Measurements from ENCODE around the gene TWSG1. TPM values are rescaled to one million over a fixed set of nuclear protein-coding genes. Genes with fewer than 3 reads are reported as not detected.

The TWSG1 gene
- total RNA-seq, 1 experiment from 2014 or later: 19.3 TPM

DNA sequence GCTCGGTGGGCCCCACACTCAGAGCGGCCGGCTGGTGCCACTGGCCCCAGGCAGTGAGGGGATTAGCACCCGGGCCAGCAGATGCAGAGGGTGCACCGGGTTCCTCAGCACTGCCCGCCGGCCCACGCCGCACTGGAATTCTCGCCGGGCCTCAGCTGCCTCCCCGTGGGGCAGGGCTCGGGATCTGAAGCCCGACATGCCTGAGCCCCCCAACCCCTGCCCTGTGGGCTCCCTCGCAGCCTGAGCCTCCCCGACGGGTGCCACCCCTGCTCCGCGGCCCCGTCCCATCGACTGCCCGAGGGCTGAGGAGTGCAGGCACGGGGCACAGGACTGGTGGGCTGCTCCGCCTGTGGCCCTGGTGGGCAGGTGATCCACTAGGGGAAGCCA lies 37.6 kb upstream of the TWSG1 start:
- no peak for TF ChIP-seq ZBTB43 (CRISPR knock-in tag; IDR thresholded peaks at IDR 0.05)
- TF ChIP-seq, protein P1, sequence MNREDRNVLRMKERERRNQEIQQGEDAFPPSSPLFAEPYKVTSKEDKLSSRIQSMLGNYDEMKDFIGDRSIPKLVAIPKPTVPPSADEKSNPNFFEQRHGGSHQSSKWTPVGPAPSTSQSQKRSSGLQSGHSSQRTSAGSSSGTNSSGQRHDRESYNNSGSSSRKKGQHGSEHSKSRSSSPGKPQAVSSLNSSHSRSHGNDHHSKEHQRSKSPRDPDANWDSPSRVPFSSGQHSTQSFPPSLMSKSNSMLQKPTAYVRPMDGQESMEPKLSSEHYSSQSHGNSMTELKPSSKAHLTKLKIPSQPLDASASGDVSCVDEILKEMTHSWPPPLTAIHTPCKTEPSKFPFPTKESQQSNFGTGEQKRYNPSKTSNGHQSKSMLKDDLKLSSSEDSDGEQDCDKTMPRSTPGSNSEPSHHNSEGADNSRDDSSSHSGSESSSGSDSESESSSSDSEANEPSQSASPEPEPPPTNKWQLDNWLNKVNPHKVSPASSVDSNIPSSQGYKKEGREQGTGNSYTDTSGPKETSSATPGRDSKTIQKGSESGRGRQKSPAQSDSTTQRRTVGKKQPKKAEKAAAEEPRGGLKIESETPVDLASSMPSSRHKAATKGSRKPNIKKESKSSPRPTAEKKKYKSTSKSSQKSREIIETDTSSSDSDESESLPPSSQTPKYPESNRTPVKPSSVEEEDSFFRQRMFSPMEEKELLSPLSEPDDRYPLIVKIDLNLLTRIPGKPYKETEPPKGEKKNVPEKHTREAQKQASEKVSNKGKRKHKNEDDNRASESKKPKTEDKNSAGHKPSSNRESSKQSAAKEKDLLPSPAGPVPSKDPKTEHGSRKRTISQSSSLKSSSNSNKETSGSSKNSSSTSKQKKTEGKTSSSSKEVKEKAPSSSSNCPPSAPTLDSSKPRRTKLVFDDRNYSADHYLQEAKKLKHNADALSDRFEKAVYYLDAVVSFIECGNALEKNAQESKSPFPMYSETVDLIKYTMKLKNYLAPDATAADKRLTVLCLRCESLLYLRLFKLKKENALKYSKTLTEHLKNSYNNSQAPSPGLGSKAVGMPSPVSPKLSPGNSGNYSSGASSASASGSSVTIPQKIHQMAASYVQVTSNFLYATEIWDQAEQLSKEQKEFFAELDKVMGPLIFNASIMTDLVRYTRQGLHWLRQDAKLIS (CRISPR knock-in tag; IDR thresholded peaks at IDR 0.05; ENCODE audit: borderline replicate concordance): no peak
- H3K4me3 Mint-ChIP-seq: no peak overlapping the region
- peaks cover 56% of the 10 kb centered on the region for H3K9me3 Mint-ChIP-seq

DNA sequence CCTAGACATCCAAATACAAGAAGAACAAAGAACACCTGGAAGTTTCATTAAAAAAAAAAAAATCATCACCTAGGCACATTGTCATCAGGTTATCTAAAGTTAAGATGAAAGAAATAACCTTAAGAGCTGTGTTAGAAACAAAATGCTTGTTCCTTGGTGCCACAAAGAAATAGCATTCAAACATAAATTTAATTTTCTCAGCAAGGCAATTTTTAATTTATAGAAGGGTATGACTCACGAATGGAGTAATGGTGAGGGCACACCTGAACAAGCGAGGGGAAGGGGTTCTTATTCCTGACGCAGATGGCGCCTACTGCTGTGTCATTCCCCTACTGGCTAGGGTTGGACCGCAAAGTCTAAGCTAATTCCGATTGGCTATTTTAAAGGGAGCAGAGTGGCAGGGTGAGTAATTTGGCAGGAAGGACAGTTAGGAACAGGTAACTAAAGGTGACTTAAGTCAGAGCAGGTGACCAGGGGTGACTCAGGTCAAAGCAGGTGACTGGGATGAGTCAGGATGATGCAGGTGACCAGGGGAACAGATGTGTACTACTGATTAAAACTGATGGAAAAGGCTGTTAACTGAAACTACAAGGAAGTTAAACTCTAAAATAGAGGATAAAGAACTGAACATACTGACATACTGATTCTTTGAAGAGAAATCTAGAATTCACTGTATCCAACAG lies 30.0 kb upstream of the TWSG1 start:
- no peaks in the 10 kb centered on the region for H3K27me3 Mint-ChIP-seq (ENCODE audit: low read depth)
- DNase-seq (ENCODE audit: low spot score) (no peak), ATAC-seq (no peak)
- CTCF ChIA-PET: no interaction called here
- H3K27ac Mint-ChIP-seq: no peak overlapping the region
- no peaks in the 10 kb centered on the region for H3K4me1 Mint-ChIP-seq
- POLR2A ChIA-PET: no interaction called here
- H3K9me3 Mint-ChIP-seq: peaks cover 17% of the 10 kb centered on the region
- H3K4me3 Mint-ChIP-seq: no peak overlapping the region
- peaks cover 15% of the 10 kb centered on the region for H3K36me3 Mint-ChIP-seq
- TF ChIP-seq, protein P2, sequence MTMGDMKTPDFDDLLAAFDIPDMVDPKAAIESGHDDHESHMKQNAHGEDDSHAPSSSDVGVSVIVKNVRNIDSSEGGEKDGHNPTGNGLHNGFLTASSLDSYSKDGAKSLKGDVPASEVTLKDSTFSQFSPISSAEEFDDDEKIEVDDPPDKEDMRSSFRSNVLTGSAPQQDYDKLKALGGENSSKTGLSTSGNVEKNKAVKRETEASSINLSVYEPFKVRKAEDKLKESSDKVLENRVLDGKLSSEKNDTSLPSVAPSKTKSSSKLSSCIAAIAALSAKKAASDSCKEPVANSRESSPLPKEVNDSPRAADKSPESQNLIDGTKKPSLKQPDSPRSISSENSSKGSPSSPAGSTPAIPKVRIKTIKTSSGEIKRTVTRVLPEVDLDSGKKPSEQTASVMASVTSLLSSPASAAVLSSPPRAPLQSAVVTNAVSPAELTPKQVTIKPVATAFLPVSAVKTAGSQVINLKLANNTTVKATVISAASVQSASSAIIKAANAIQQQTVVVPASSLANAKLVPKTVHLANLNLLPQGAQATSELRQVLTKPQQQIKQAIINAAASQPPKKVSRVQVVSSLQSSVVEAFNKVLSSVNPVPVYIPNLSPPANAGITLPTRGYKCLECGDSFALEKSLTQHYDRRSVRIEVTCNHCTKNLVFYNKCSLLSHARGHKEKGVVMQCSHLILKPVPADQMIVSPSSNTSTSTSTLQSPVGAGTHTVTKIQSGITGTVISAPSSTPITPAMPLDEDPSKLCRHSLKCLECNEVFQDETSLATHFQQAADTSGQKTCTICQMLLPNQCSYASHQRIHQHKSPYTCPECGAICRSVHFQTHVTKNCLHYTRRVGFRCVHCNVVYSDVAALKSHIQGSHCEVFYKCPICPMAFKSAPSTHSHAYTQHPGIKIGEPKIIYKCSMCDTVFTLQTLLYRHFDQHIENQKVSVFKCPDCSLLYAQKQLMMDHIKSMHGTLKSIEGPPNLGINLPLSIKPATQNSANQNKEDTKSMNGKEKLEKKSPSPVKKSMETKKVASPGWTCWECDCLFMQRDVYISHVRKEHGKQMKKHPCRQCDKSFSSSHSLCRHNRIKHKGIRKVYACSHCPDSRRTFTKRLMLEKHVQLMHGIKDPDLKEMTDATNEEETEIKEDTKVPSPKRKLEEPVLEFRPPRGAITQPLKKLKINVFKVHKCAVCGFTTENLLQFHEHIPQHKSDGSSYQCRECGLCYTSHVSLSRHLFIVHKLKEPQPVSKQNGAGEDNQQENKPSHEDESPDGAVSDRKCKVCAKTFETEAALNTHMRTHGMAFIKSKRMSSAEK (CRISPR knock-in tag; IDR thresholded peaks at IDR 0.05; ENCODE audit: borderline replicate concordance): no peak
- TF ChIP-seq E2F5 (CRISPR knock-in tag; IDR thresholded peaks at IDR 0.05) (no peak), ZBTB43 (CRISPR knock-in tag; IDR thresholded peaks at IDR 0.05) (no peak), ZMAT4 (CRISPR knock-in tag; IDR thresholded peaks at IDR 0.05) (no peak), ZNF423 (CRISPR knock-in tag; IDR thresholded peaks at IDR 0.05) (no peak), ZNF416 (CRISPR knock-in tag; IDR thresholded peaks at IDR 0.05) (no peak), SMAD4 (CRISPR knock-in tag; IDR thresholded peaks at IDR 0.05) (no peak), EMX1 (CRISPR knock-in tag; IDR thresholded peaks at IDR 0.05) (no peak), JUN (CRISPR knock-in tag; IDR thresholded peaks at IDR 0.05) (no peak), NFATC4 (CRISPR knock-in tag; IDR thresholded peaks at IDR 0.05) (no peak), ZNF425 (CRISPR knock-in tag; conservative IDR thresholded peaks at IDR 0.05) (no peak), NFE2L1 (CRISPR knock-in tag; IDR thresholded peaks at IDR 0.05) (no peak), SMAD3 (CRISPR knock-in tag; IDR thresholded peaks at IDR 0.05; ENCODE audit: borderline replicate concordance) (no peak)
- TF ChIP-seq, protein P3, sequence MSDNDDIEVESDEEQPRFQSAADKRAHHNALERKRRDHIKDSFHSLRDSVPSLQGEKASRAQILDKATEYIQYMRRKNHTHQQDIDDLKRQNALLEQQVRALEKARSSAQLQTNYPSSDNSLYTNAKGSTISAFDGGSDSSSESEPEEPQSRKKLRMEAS (CRISPR knock-in tag; IDR thresholded peaks at IDR 0.05): no peak

More for the DNA sequence above, 37.6 kb upstream of the TWSG1 start:
- Mint-ChIP-seq H3K27me3 (ENCODE audit: low read depth) (no peaks in the 10 kb centered on the region), H3K36me3 (peaks cover 51% of the 10 kb centered on the region), H3K4me1 (peaks cover 5% of the 10 kb centered on the region), H3K27ac (no peak overlapping the region)
- no peak for ATAC-seq
- POLR2A ChIA-PET: no interaction called here
- CTCF ChIA-PET: no interaction called here
- no peak for DNase-seq (ENCODE audit: low spot score)
